Measurements from ENCODE around the gene PRPF19.

Gene PRPF19

DNA sequence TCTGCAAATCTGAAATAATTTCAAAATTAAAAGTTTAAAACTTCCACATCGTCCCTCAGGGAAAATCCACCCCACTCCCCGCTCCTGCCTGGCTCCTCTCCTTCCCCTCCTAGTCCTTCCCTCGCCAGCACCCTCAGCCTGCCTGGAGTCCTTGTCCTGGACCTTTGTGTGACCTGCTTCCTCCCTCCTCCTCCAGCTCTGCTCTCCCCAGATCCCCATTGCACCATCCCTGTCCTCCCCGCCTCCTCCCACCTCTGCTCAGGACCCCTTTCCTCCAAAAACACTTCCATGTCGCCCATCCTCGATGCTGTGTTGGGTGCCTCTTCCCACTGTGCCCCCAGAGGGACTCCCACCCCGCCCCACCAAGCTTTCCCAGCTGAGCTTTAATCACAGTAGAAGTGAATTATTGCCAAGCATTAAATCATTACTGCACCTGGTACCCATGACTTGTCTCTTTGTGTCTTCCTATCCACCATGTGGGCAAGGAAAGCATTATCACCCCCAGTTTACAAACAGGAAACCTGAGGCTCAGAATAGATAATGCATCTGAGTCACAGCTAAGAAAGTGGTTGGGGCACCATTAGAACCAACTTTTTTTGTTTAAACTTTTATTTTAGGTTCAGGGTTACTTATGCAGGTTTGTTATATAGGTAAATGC lies 41.4 kb downstream of the PRPF19 start:
- H3K27me3 ChIP-seq (ENCODE audit: insufficient read depth, low read length, poor library complexity), result no peaks in the 10 kb centered on the region
- TF ChIP-seq, protein P1, sequence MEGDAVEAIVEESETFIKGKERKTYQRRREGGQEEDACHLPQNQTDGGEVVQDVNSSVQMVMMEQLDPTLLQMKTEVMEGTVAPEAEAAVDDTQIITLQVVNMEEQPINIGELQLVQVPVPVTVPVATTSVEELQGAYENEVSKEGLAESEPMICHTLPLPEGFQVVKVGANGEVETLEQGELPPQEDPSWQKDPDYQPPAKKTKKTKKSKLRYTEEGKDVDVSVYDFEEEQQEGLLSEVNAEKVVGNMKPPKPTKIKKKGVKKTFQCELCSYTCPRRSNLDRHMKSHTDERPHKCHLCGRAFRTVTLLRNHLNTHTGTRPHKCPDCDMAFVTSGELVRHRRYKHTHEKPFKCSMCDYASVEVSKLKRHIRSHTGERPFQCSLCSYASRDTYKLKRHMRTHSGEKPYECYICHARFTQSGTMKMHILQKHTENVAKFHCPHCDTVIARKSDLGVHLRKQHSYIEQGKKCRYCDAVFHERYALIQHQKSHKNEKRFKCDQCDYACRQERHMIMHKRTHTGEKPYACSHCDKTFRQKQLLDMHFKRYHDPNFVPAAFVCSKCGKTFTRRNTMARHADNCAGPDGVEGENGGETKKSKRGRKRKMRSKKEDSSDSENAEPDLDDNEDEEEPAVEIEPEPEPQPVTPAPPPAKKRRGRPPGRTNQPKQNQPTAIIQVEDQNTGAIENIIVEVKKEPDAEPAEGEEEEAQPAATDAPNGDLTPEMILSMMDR (IDR thresholded peaks at IDR 0.05; ENCODE audit: borderline replicate concordance, extremely low read depth, low read length, poor library complexity, severe bottlenecking), result no peak
- TF ChIP-seq EZH2 (IDR thresholded peaks at IDR 0.05; ENCODE audit: borderline replicate concordance, low read depth, low read length, severe bottlenecking), result no peak
- DNase-seq, result no peak
- H3K9ac ChIP-seq (ENCODE audit: low read depth, low read length), result no peak overlapping the region
- H3K9me3 ChIP-seq (ENCODE audit: insufficient read depth, low read length, severe bottlenecking), result no peaks in the 10 kb centered on the region
- no peak overlapping the region for H3K27ac ChIP-seq (ENCODE audit: low read length)
- H3K4me3 ChIP-seq (ENCODE audit: low read depth in 1 of 2, low read length in 2 of 2), result no peak overlapping the region
- no peaks in the 10 kb centered on the region for H3K36me3 ChIP-seq (ENCODE audit: insufficient read depth, low read length)
- no peak overlapping the region for H2AFZ ChIP-seq (ENCODE audit: low read depth, low read length)
- ATAC-seq (ENCODE audit: insufficient read depth, low read depth), result no peak
- no peak overlapping the region for H3K4me2 ChIP-seq (ENCODE audit: insufficient read depth, low read length)
- H3K4me1 ChIP-seq (ENCODE audit: insufficient read depth, low read length), result peaks cover 40% of the 10 kb centered on the region
- no peaks in the 10 kb centered on the region for H4K20me1 ChIP-seq (ENCODE audit: insufficient read depth, low read length)
- H3K79me2 ChIP-seq (ENCODE audit: insufficient read depth, low read length), result no peaks in the 10 kb centered on the region

DNA sequence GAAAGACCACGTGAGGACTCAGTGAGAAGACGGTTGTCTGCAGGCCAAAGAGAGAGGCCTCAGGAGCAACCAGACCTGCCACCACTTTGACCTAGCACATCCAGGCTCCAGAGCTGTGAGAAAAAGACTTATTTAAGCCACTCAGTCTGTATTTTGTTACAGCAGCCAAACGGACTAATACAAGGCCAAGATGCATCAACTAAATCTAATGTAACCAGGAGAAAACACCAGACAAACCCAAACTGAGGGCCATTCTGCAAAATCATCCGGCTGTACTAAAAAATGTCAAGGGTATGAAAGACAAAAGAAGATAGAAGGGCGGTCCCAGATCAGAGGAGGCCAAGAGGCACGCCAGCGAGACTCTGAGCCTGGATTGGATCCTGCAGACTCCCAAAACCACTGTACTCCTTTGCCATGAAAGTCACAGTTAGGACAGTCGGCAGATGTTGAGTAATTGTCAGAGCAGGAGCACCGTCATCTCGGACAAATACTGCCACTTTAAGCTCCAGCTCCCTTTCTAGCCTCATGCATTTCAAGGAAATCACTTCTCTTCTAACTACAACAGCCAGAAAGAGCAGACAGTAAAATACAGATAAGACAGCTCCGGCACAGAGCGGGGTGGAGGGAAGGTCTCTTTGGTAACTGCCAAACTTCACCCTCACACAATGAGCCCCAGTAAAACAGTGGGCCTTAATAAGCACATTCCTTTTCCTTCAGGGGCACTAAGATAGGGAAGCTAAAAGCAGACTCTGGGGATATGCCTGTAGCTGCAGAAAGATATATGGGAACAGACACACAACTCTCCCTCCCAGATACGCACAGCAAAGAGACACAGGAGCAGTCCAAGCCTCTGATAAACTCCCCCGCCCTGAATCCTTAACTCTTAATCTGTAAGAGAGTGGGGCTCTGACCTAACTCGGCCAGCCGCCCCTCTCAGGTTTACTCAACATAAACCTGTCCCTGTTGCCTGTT lies 42.5 kb downstream of the PRPF19 start:
- no peak for ATAC-seq (ENCODE audit: insufficient read depth, low read depth)
- Histone ChIP-seq H3K27me3 (ENCODE audit: insufficient read depth, low read length, poor library complexity) (no peaks in the 10 kb centered on the region), H3K79me2 (ENCODE audit: insufficient read depth, low read length) (no peaks in the 10 kb centered on the region), H3K4me1 (ENCODE audit: insufficient read depth, low read length) (peaks cover 31% of the 10 kb centered on the region), H3K9me3 (ENCODE audit: insufficient read depth, low read length, severe bottlenecking) (no peaks in the 10 kb centered on the region), H4K20me1 (ENCODE audit: insufficient read depth, low read length) (no peaks in the 10 kb centered on the region), H3K4me2 (ENCODE audit: insufficient read depth, low read length) (no peak overlapping the region), H3K4me3 (ENCODE audit: low read depth in 1 of 2, low read length in 2 of 2) (no peak overlapping the region), H3K27ac (ENCODE audit: low read length) (no peak overlapping the region), H3K9ac (ENCODE audit: low read depth, low read length) (no peak overlapping the region), H2AFZ (ENCODE audit: low read depth, low read length) (no peak overlapping the region), H3K36me3 (ENCODE audit: insufficient read depth, low read length) (no peaks in the 10 kb centered on the region)
- DNase-seq, result no peak
- TF ChIP-seq, protein P1 (IDR thresholded peaks at IDR 0.05; ENCODE audit: borderline replicate concordance, extremely low read depth, low read length, poor library complexity, severe bottlenecking), result no peak
- no peak for TF ChIP-seq EZH2 (IDR thresholded peaks at IDR 0.05; ENCODE audit: borderline replicate concordance, low read depth, low read length, severe bottlenecking)

DNA sequence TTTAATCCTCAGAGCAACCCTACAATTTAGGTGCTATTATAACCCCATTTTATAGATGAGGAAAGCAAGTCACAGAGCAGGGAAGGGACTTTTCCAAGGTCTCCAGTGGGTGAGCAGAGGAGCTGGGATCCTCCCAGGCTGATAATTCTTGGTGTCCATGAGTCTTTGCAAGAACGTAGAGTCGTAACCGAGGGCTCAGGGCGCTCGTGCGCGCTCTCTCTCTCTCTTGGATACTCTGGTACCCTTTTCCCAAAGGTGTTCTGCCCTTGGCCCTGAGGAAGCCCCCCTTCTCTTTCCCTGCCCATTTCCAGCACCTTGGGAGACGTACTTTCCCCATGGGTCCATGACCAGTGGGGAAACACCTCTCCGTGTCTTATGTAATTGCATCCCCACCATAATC lies 44.2 kb downstream of the PRPF19 start:
- Histone ChIP-seq H3K9me3 (ENCODE audit: insufficient read depth, low read length, severe bottlenecking) (no peaks in the 10 kb centered on the region), H2AFZ (ENCODE audit: low read depth, low read length) (no peak overlapping the region), H3K4me3 (ENCODE audit: low read depth in 1 of 2, low read length in 2 of 2) (no peak overlapping the region), H3K27ac (ENCODE audit: low read length) (no peak overlapping the region), H3K4me2 (ENCODE audit: insufficient read depth, low read length) (no peak overlapping the region), H3K9ac (ENCODE audit: low read depth, low read length) (no peak overlapping the region), H3K4me1 (ENCODE audit: insufficient read depth, low read length) (peaks cover 24% of the 10 kb centered on the region), H3K36me3 (ENCODE audit: insufficient read depth, low read length) (no peaks in the 10 kb centered on the region), H3K79me2 (ENCODE audit: insufficient read depth, low read length) (no peaks in the 10 kb centered on the region), H4K20me1 (ENCODE audit: insufficient read depth, low read length) (no peaks in the 10 kb centered on the region), H3K27me3 (ENCODE audit: insufficient read depth, low read length, poor library complexity) (no peaks in the 10 kb centered on the region)
- no peak for TF ChIP-seq EZH2 (IDR thresholded peaks at IDR 0.05; ENCODE audit: borderline replicate concordance, low read depth, low read length, severe bottlenecking)
- TF ChIP-seq, protein P1 (IDR thresholded peaks at IDR 0.05; ENCODE audit: borderline replicate concordance, extremely low read depth, low read length, poor library complexity, severe bottlenecking), result no peak
- DNase-seq (no peak), ATAC-seq (ENCODE audit: insufficient read depth, low read depth) (no peak)

Measured in DND-41 (cell line).